Muscle layer of duodenum (tissue), 2 donors: ENCODE results near the gene ADPRM.
A peak's percentile ranks its signal among the peaks of the same experiment; 100 is the strongest.

Experiments used
- H3K27ac ChIP-seq: one replicate; pipeline ENCODE4 v1.7.0; 2013; ENCODE audit warnings: mild to moderate bottlenecking, low read length
- H3K27me3 ChIP-seq: one replicate; pipeline ENCODE4 v1.7.0; 2013; ENCODE audit warnings: low read depth, mild to moderate bottlenecking, control low read depth, low read length
- H3K36me3 ChIP-seq, 2 donors: one replicate each; pipeline ENCODE4 v1.7.0; 2013; ENCODE audit warnings: low read length in 2 of 2, control low read depth in 1 of 2, mild to moderate bottlenecking in 1 of 2; ENCODE audit not compliant: insufficient read depth in 2 of 2, control insufficient read depth in 1 of 2
- H3K4me1 ChIP-seq, 2 donors: one replicate each; pipeline ENCODE4 v1.7.0; 2013; ENCODE audit warnings: low read length in 2 of 2, mild to moderate bottlenecking in 2 of 2, control low read depth in 1 of 2, moderate library complexity in 1 of 2; ENCODE audit not compliant: insufficient read depth in 2 of 2, control insufficient read depth in 1 of 2
- H3K4me3 ChIP-seq, 2 donors: one replicate each; pipeline ENCODE4 v1.7.0; 2013; ENCODE audit warnings: low read length in 2 of 2, low read depth in 1 of 2, mild to moderate bottlenecking in 1 of 2
- H3K9me3 ChIP-seq, 2 donors: one replicate each; pipeline ENCODE4 v1.7.0; 2013; ENCODE audit warnings: low read length in 2 of 2, control low read depth in 1 of 2, mild to moderate bottlenecking in 1 of 2; ENCODE audit not compliant: control insufficient read depth in 1 of 2
- donor health status: healthy.

Gene ADPRM

DNA sequence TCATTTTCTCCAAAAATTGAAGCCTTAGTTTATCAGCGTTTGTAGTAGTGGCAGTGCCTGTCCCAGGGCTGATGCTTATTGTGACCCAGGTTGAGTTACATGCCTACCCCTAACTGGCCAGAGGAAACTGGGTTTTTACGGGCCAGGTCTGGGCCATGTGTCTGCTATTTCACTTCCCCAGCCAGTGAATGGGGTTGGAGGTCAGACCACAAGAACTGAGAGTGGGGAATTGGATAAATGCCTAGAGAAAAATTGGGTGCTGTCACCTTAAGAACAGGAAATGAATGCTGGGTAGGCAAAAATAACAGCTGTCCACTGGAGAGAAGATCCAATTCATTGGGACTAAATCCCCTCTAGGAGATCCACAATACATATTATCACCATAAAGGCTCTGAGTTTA is 5.2 kb downstream of the ADPRM start:
- H3K36me3 ChIP-seq: peaks cover 16 to 21% of the 10 kb centered on the region in 2 donors
- H3K27ac ChIP-seq: no peak overlapping the region
- no peaks in the 10 kb centered on the region for H3K27me3 ChIP-seq
- H3K4me1 ChIP-seq: peaks cover 0 to 11% of the 10 kb centered on the region in 2 donors
- no peak overlapping the region for H3K4me3 ChIP-seq
- no peaks in the 10 kb centered on the region for H3K9me3 ChIP-seq

DNA sequence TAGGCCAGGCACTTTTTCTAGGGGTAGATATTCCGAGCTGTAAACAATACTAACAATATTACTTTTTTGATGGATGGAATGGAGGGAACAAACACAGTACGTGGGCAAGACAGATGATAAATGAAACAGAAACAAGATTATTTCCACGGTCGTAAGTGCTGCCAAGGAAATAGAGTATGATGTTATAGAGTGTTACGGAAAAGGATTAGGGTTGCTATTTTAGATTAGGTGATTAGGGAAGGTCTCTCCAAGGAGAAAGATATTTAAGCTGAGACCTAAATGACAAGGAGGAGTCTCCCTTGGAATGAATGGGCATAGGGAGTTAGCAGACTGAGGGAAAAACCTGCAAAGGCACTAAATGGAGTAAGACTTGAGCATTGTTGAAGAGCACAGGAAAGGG is 8.3 kb downstream of the ADPRM start:
- no peak overlapping the region for H3K4me3 ChIP-seq
- H3K9me3 ChIP-seq: no peaks in the 10 kb centered on the region
- no peaks in the 10 kb centered on the region for H3K27me3 ChIP-seq
- H3K27ac ChIP-seq: no peak overlapping the region
- peaks cover 33 to 43% of the 10 kb centered on the region in 2 donors for H3K36me3 ChIP-seq
- H3K4me1 ChIP-seq: peaks cover 0 to 6% of the 10 kb centered on the region in 2 donors

DNA sequence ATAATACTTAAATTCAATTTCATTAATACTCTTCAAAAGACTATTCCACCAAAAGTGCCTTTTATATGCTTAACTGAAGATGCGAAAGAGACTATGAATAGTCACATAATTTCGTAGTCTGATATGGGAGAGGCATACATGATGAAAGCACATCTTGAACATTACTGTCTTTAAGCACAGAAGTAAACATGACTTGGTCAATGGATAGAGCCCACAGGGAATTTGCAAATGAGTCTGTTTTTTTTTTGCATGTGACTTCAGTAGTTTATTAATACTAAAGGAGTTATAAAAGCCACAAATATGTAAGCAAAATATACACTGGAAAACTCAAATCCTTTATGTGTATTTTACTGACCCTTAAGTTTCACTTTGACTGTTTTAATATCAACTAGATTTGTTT is 15.9 kb downstream of the ADPRM start:
- H3K4me3 ChIP-seq: no peak overlapping the region
- no peak overlapping the region for H3K27ac ChIP-seq
- peaks cover 38 to 44% of the 10 kb centered on the region in 2 donors for H3K36me3 ChIP-seq
- H3K4me1 ChIP-seq: no peaks in the 10 kb centered on the region
- H3K27me3 ChIP-seq: no peaks in the 10 kb centered on the region
- no peaks in the 10 kb centered on the region for H3K9me3 ChIP-seq

DNA sequence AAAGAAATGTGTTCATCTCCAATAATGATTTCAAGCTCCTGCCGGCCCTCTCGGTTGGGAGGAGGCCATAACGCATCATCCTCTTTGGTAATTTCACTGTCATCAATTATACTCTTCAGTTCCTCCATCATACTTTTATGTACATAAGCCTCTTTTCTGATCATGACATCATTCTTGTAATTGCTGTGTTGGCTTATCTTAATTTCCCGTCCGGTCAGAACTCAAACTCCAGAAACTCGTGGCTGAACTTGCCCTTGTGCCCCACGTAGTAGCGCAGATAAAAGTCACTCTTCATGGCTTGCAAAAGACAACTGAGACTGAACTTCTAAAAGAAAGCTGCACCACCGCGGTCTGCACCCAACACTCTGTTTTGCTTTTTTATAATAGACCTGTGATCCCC is 18.8 kb downstream of the ADPRM start:
- peaks cover 19 to 22% of the 10 kb centered on the region in 2 donors for H3K36me3 ChIP-seq
- H3K4me3 ChIP-seq: no peak overlapping the region
- H3K9me3 ChIP-seq: no peaks in the 10 kb centered on the region
- H3K27ac ChIP-seq: no peak overlapping the region
- H3K4me1 ChIP-seq: no peaks in the 10 kb centered on the region
- no peaks in the 10 kb centered on the region for H3K27me3 ChIP-seq

DNA sequence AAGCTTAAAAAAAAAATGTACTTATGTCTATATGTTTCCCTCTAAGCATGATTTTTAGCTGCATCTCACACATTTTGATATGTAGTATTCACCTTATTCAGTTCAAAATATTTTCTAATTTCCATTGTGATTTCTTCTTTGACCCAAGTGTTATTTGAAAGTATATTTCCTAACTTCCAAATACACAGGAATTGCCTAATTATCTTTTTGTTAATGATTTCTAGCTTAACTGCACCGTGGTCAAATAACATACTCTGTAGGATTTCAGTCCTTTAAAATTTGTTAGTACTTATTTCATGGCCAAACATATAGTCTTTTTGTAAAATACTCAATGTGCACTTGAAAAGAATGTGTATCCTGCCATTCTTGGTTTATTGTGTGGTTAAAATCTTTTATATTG is 21.2 kb downstream of the ADPRM start:
- H3K4me3 ChIP-seq: no peak overlapping the region
- peaks cover 5 to 19% of the 10 kb centered on the region in 2 donors for H3K36me3 ChIP-seq
- no peaks in the 10 kb centered on the region for H3K9me3 ChIP-seq
- no peaks in the 10 kb centered on the region for H3K27me3 ChIP-seq
- H3K27ac ChIP-seq: no peak overlapping the region
- H3K4me1 ChIP-seq: no peaks in the 10 kb centered on the region

DNA sequence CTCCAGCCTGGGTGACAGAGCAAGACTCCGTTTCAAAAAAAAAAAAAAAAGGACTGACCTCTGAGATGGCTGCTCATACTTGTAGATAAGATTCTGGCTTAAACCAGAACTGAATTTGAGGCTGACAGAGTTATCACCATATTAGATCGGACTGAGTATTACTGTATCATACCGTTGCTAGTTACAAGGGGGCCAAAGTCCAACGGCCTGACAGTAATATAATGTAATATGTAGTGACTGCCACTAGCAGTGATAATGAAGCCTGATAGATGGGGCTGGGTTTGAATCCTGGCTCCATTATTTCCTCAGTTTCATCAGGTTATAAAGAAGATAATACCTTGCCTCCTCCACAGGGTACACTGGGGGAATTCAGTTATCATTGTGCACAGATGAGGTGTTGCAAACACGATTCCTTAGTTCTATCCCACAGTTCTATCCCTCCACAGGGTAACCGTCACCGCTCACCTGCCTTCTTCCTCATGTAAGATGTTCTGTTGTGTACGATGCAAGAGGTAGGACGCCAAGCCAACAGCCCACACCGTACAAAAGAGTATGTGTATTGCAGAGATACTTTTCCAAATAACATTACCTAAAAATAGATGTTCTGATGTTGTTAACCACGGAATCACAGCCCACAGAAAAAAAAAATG is 27.3 kb downstream of the ADPRM start:
- no peaks in the 10 kb centered on the region for H3K9me3 ChIP-seq
- peaks cover 0 to 40% of the 10 kb centered on the region in 2 donors for H3K36me3 ChIP-seq
- H3K27ac ChIP-seq: no peak overlapping the region
- H3K4me3 ChIP-seq: no peak overlapping the region
- no peaks in the 10 kb centered on the region for H3K27me3 ChIP-seq
- H3K4me1 ChIP-seq: no peaks in the 10 kb centered on the region

DNA sequence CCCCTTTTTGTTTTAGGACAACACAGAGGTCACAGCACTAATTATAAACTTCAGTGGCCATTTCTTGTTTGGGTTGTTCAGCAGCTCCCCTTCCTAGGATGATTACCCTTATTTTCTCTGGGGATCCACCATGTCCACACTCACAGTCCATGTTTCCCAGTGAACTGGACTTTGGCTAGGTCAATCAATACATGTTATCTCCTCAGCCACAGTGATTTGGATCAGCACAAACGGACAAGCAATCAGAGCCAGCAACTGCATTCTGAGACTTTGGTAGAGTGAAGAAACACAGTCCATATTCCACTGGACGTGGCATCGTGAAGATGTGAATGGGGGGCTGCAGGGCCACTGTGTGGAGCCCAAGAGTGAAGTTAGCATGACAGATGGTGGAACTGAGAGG is 27.9 kb downstream of the ADPRM start:
- no peak overlapping the region for H3K27ac ChIP-seq
- no peaks in the 10 kb centered on the region for H3K4me1 ChIP-seq
- H3K9me3 ChIP-seq: no peaks in the 10 kb centered on the region
- peaks cover 0 to 40% of the 10 kb centered on the region in 2 donors for H3K36me3 ChIP-seq
- no peak overlapping the region for H3K4me3 ChIP-seq
- no peaks in the 10 kb centered on the region for H3K27me3 ChIP-seq

DNA sequence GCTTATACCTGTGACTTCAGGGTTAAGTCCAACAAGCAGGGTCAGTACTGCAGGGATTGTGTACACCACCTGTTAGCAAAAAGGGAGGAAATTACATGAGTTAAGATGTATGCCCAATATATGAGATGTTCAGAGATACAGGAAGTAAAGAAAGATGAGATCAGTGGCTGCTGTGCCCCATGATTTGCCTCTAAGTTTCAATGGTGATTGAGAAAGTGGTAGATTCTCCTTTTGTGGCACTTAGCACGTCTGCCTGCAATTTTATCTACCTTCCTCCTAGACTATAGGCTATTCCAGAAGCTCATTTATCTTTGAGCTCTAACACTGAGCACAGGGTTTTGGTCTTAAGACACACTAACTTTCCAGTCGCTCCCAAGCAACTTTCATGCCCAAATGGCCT is 28.8 kb downstream of the ADPRM start:
- Histone ChIP-seq H3K27me3 (no peaks in the 10 kb centered on the region), H3K27ac (no peak overlapping the region), H3K36me3 (peaks cover 0 to 40% of the 10 kb centered on the region in 2 donors), H3K4me3 (no peak overlapping the region), H3K4me1 (no peaks in the 10 kb centered on the region), H3K9me3 (no peaks in the 10 kb centered on the region)

DNA sequence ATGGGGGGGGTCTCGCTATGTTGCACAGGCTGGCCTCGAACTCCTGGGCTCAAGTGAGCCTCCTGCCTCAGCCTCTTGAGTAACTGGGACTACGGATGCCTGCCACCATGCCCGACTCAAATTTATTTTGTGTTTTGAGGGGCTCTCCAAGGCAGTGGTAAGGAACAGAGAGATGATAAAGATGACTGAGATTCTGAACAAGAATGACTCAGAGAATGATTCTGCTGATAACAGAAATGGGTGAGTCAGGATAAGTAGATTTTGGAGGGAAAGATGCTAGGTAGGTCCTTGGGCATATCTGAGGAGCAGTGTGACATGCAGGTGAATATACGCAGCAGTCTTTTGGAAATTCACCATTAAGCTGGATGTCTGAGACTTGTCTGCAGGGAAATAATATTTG is 29.8 kb downstream of the ADPRM start:
- Histone ChIP-seq H3K36me3 (peaks cover 0 to 39% of the 10 kb centered on the region in 2 donors), H3K27me3 (no peaks in the 10 kb centered on the region), H3K27ac (no peak overlapping the region)

DNA sequence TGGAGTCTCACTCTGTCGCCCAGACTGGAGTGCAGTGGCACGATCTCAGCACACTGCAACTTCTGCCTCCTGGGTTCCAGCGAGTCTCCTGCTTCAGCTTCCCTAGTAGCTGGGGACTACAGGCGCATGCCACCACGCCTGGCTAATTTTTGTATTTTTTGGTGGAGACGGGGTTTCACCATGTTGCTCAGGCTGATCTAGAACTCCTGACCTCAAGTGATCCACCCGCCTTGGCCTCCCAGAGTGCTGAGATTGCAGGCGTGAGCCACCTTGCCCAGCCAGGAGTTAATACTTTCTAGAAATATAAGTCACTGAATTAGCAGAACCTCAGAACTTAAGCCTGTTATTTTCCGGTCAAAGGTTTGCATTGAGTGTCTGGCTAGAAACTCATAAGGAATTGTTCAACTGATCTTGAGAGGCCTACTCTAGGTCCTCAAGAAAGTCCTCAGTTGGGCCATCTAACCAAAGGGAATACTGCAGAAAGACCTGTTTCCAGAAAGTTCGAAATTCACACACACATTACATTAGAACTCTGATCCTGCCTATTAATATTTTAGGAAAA is 31.0 kb downstream of the ADPRM start:
- Histone ChIP-seq H3K4me1 (no peaks in the 10 kb centered on the region), H3K27me3 (no peaks in the 10 kb centered on the region), H3K4me3 (peak overlapping the region in 1 of 2 donors; percentile 75), H3K36me3 (peaks cover 0 to 27% of the 10 kb centered on the region in 2 donors), H3K9me3 (no peaks in the 10 kb centered on the region), H3K27ac (no peak overlapping the region)

More for the DNA sequence above, 29.8 kb downstream of the ADPRM start:
- Histone ChIP-seq H3K4me3 (no peak overlapping the region), H3K4me1 (no peaks in the 10 kb centered on the region), H3K9me3 (no peaks in the 10 kb centered on the region)

DNA sequence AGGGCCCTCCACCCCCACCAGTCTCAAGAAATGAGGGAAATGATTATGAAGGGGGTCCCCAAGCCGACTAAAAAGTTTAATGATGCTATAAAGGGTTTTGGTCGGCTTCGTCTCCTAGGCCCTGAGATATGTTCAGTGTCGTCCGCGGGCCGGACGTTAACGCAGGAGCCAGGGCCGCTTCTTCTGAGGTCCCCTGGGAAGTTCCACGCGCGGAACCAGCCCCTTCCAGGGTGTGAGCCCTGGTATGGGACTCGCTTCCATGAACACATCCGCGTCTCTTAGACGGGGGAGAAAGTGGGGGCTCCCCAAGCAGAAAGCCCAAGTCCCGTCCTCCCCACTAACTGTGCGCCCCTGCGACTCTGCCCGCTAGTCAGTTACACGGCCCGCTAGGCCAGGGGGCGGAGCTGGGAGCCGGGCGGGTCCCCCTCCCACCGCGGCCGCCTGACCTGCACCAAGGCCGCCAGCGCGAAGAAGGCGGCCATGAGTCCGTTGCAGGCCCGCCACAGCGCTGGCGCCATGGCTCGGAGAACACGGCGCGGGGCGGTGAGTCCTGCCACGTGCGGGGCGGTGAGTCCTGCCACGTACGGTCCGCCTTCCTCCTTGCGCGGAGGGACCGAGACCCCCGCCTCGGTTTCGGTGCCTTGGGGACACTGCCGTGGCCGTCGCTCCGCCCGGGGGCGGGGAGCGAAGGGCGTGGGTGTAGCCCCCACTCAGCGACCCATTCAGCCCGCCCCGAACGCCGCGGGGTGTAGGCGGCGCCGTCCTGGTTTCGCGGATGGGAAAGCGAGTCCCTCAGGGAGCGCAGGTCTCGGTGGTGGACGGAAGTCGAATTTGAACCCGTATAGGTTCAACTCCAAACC is 32.2 kb downstream of the ADPRM start, which contains the start of gene TMEM220:
TSS of gene TMEM220 (minus strand) at position 690 of the 860 bp plus-strand sequence. CDS start at position 518, 172 bp downstream.
- H3K36me3 ChIP-seq: peaks cover 0 to 20% of the 10 kb centered on the region in 2 donors
- H3K27me3 ChIP-seq: no peaks in the 10 kb centered on the region
- peak within 1 kb of the TSS; percentile 75 for H3K27ac ChIP-seq
- no peaks in the 10 kb centered on the region for H3K4me1 ChIP-seq
- no peaks in the 10 kb centered on the region for H3K9me3 ChIP-seq
- H3K4me3 ChIP-seq: peak within 1 kb of the TSS; percentile 67 to 75
